ENCODE results near the gene INTS7. TPM values are rescaled to one million over a fixed set of nuclear protein-coding genes. Genes with fewer than 3 reads are reported as not detected.

Gene INTS7
- total and polyA plus RNA-seq, 2 of the 4 experiments (the other 2 are of a cell fraction): 8.3 to 24.9 TPM

- Histone ChIP-seq H3K14ac (replicated peaks; ENCODE audit: low read depth, low read length) (no peak overlapping the region), H3K18ac (ENCODE audit: low read depth, low read length) (no peak overlapping the region), H3K9me1 (ENCODE audit: insufficient read depth, low read length) (no peaks in the 10 kb centered on the region), H4K20me1 (ENCODE audit: insufficient read depth, low read length) (no peaks in the 10 kb centered on the region), H2BK15ac (ENCODE audit: low read depth, low read length) (no peak overlapping the region), H3K9ac (ENCODE audit: low read depth, low read length) (no peak overlapping the region), H4K8ac (ENCODE audit: low read depth in 2 of 2, low read length in 2 of 2) (no peak overlapping the region), H3K4me3 (ENCODE audit: insufficient read depth, low read depth, low read length) (no peak overlapping the region), H3K4ac (ENCODE audit: low read depth, low read length) (no peak overlapping the region), H3K36me3 (ENCODE audit: control insufficient read depth, insufficient read depth, low read length) (no peaks in the 10 kb centered on the region; the same call in 1 of the 2 replicates), H3K4me1 (ENCODE audit: control insufficient read depth, insufficient read depth, low read length) (no peaks in the 10 kb centered on the region), H3K27me3 (ENCODE audit: control insufficient read depth, insufficient read depth, low read length) (no peaks in the 10 kb centered on the region), H2BK5ac (ENCODE audit: low read depth, low read length, poor library complexity, severe bottlenecking) (no peak overlapping the region), H2AK9ac (replicated peaks; ENCODE audit: low read depth, low read length, poor library complexity) (no peak overlapping the region), H3K9me3 (ENCODE audit: control insufficient read depth, insufficient read depth, low read length) (no peaks in the 10 kb centered on the region), H4K91ac (ENCODE audit: insufficient read depth, low read depth, low read length) (no peak overlapping the region), H3K79me1 (ENCODE audit: low read depth in 1 of 2, low read length in 2 of 2) (no peaks in the 10 kb centered on the region; a peak in 1 of 4 replicates), H3K56ac (ENCODE audit: extremely low read depth, insufficient read depth, low read length) (no peak overlapping the region), H2AK5ac (ENCODE audit: low read depth, low read length) (no peak overlapping the region), H3K23ac (ENCODE audit: low read depth, low read length) (no peak overlapping the region), H3K4me2 (ENCODE audit: low read depth, low read length) (no peak overlapping the region), H2BK120ac (ENCODE audit: low read depth, low read length) (no peak overlapping the region), H3K27ac (ENCODE audit: insufficient read depth, low read length) (no peak overlapping the region), H2BK20ac (ENCODE audit: low read depth, low read length) (no peak overlapping the region), H2AFZ (replicated peaks; ENCODE audit: low read length, poor library complexity) (no peak overlapping the region), H4K5ac (ENCODE audit: low read depth, low read length) (no peak overlapping the region)
- no CpG with 5 or more reads among the region's 1 CpG for WGBS, 2 experiments (ENCODE audit: extremely low coverage in 2 of 2, insufficient read length in 1 of 2)
- TF ChIP-seq NFE2L2 (IDR thresholded peaks at IDR 0.05; ENCODE audit: low read depth, low read length) (no peak), BHLHE40 (IDR thresholded peaks at IDR 0.05; ENCODE audit: low read depth, low read length) (no peak), USF2 (IDR thresholded peaks at IDR 0.05; ENCODE audit: low read depth, low read length) (no peak), MXI1 (IDR thresholded peaks at IDR 0.05; ENCODE audit: borderline replicate concordance, low read depth, low read length) (no peak), RAD21 (IDR thresholded peaks at IDR 0.05; ENCODE audit: low read length) (0 out of 2 replicates have a peak, but pooled peaks have one; percentile 11), CEBPB (IDR thresholded peaks at IDR 0.05; ENCODE audit: low read depth, low read length) (no peak), FOS (IDR thresholded peaks at IDR 0.05; ENCODE audit: low read depth, low read length) (no peak), MAZ (IDR thresholded peaks at IDR 0.05; ENCODE audit: borderline replicate concordance, low read depth, low read length) (no peak), RFX5 (IDR thresholded peaks at IDR 0.05; ENCODE audit: low read depth, low read length) (no peak), CHD1 (IDR thresholded peaks at IDR 0.05; ENCODE audit: low read depth, low read length) (no peak), POLR2A (IDR thresholded peaks at IDR 0.05; ENCODE audit: low read depth, low read length) (no peak), ELK1 (IDR thresholded peaks at IDR 0.05; ENCODE audit: borderline replicate concordance, low read depth, low read length) (no peak), MAFK (IDR thresholded peaks at IDR 0.05; ENCODE audit: low read depth, low read length) (no peak), CTCF (conservative IDR thresholded peaks at IDR 0.05; ENCODE audit: low read depth, low read length) (peak; percentile 25; the same call in 1 of the 2 replicates), RCOR1 (IDR thresholded peaks at IDR 0.05; ENCODE audit: insufficient replicate concordance, low read length) (no peak), SMC3 (IDR thresholded peaks at IDR 0.05; ENCODE audit: low read depth, low read length) (peak; percentile 30; the same call in 1 of the 2 replicates)
- POLR2A ChIA-PET (ENCODE audit: unreplicated experiment): no interaction called here
- CTCF ChIA-PET: interaction anchor here (0.6 to 4.2 kb wide), 2 partner anchors 218 to 383 kb away, joined by 4 to 45 read pairs; no protein-coding TSS in a partner anchor
- DNase-seq: peak; percentile 4
- intact Hi-C loops (cut with micrococcal nuclease): no loop called here
- no peak for ATAC-seq (ENCODE audit: low read depth)
- no TSS peak for BruUV-seq (replicated peaks)
- dilution Hi-C loops (cut with HindIII; ENCODE audit: low sequenced_read_pairs, unreplicated experiment): no loop called here
- in situ Hi-C loops (cut with MboI; ENCODE audit: low sequenced_read_pairs): loop anchor here (5.0 kb wide), 2 partner anchors 219 to 294 kb away; no protein-coding TSS in a partner anchor
Measured at GRCh38 chr1:212073490-212073889, 38.1 kb upstream of the INTS7 start.

Data from IMR-90 (cell line).